NCI-H2171 treated with DMSO at 0.1 percent for 48 hours (cell line): ENCODE data around the gene ACSL1.
"Not testable (repeated sequence)": the region's sequence is repeated elsewhere in the genome, so short reads cannot be mapped to it uniquely, and the experiment has no call there.

Experiments used
- DNase-seq: peaks from one replicate; lab custom pipeline; 2025; lab: John Stamatoyannopoulos, UW

Gene ACSL1

DNA sequence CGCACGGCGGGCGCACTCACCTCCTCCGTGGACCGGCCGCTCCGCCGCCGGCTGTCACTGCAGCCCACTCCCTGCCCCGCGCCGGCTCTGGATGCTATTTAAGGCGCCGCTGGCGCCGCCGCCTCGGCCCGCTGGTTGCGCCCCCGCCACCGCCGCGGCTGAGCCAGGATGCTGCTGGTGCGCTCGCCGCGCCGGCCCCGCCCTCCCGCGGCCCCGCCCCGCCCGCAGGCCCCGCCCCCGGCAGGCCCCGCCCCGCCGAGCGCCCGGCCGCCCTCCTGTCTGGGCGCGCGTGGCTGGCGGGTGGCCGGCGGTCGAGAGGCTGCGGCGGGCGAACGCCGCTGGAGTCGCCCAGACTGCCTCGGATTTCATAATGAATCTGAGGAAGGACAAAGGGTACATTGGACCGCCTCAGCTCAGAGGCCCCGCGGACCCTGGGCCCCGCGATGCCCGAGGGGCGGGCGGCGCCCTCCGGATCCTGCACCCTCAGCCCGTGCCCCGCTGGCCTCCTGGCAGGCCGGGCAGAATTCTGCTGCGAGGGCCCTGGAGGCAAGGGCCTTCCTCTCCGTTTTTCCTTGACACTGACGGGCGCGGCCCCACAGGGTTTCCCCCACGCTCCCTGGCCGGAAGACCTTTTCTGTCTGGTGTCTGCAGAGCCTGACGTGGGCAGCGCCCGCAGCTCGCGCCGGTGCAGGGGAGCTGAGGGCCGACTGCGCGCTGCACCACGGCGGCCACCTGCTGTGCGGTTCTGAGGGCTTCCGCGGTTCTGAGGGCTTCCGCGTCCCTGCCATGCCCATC is at the start of gene ACSL1:
ACSL1 (minus strand) TSS at position 73 of the 795 bp plus-strand sequence. CDS start 22,454 bp downstream, outside the sequence.
- peak; percentile 29 for DNase-seq

GRCh38 chr4:184873054-184873453 is 47.3 kb upstream of the ACSL1 start:
- DNase-seq, result no peak

GRCh38 chr4:184870718-184871117 is 45.0 kb upstream of the ACSL1 start:
- no peak for DNase-seq

DNA sequence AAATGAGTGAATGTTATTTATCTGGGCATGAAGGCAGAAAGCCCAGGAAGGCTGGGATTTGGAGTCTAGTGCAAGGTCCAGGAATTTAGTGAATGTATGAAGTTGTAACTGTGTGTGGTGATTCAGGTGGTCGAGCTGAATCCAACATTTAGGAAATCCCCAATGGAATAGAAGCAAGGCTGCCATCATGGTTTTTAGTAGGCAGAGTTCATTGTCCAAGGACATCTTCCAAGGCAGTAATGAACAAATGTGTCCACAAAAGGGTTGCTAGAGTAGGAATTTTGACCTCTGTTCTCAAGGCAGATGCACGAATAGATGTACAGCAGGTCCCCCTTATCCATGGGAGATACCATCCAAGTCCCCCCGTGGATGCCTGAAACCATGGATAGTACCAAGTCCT is 42.9 kb upstream of the ACSL1 start:
- no peak for DNase-seq

GRCh38 chr4:184863916-184864315 is 38.1 kb upstream of the ACSL1 start:
- no peak for DNase-seq

DNA sequence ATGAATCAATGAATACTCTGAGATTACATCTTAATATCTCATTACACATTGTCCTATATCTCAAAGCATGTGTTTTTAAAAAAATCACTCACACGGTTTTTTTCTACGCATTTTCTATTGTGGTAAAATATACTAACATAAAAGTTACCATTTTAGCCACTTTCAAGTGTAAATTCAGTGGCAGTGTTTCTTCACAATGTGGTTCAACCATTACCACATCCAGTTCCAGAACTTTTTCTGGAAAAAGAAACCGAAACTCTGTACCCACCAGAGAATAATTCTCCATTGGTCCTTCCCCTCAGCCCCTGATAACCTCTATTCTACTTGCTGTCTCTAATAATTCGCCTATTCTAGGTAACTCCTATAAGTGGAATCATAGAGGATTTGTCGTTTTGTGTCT is 35.3 kb upstream of the ACSL1 start:
- no peak for DNase-seq

DNA sequence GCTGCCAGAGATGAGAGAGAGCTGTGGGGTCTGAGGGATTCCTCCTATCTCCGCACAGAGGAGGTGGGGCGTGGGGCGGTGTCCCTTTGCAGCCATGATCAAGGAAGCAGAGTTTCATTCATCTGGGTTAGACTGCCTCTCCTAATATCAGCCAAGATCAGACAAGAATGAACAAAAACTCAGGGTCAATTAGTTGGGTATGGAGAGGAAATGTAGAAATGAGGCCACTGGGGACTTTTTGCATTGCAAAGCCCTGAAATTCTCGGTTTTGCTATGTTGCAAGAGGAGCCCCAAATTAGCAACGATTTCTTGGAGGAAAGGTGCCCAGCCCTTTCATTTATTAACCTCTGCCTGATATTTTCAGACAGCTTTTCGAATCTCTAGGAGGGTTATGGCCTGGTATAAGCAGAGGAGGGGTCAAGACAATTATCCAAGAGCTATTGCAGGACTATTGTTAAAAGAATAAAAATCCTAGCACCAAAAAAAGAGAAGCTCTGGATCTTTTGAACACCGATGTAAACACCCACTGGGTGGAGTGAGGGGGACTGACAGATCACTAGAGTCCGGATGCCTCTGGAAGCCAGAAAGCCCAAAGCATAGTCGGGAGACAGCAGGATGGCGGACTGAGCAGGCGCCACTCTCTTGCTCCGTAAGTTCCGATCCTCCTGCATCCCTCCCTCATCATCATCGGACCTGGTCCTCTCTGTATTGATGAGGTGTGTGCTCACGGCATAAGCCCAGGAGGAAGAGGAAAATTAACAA is 34.4 kb upstream of the ACSL1 start:
- DNase-seq, result no peak

- no peak for DNase-seq
Measured at GRCh38 chr4:184857441-184858121, 31.8 kb upstream of the ACSL1 start.

GRCh38 chr4:184856277-184856609 is 30.5 kb upstream of the ACSL1 start:
- no peak for DNase-seq

DNA sequence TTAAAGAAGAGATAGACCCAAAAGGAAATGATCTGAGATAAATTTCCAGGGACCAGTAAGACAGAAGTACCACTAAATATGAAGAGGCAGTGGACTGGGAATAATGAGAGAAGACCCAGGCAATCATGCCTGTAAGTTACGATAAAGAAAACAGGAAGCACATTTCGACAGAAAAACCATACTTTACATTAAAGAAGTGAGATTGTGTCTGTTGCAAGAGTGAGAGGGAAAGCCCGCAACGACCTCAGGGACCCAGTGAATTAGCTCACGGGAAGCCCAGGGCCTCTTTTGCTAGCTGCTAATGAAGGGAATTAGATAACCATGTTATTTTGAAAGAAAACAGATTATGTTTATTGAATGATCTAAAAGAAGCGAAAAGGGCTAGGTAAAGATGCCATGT is 28.9 kb upstream of the ACSL1 start:
- no peak for DNase-seq

DNA sequence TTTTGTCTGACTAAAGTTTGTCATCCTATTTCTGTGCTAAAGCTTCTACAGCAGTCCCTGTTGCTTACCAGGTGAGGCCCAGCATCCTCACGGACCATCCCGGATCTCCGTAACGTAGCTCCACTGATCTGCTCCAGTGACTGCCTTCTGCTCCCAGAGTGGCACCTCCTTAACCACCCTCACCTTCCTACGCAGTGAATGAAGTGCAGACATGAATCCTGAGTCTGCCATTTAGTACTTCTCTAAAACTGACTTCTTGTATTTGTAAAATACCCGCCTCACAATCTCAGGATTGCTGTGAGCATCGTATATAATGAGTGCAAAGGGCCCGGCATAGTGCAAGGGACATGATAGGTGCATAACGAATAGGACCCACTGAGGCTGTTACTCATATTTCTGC is 27.7 kb upstream of the ACSL1 start:
- DNase-seq, result no peak

GRCh38 chr4:184851886-184852285 is 26.1 kb upstream of the ACSL1 start:
- DNase-seq, result no peak

DNA sequence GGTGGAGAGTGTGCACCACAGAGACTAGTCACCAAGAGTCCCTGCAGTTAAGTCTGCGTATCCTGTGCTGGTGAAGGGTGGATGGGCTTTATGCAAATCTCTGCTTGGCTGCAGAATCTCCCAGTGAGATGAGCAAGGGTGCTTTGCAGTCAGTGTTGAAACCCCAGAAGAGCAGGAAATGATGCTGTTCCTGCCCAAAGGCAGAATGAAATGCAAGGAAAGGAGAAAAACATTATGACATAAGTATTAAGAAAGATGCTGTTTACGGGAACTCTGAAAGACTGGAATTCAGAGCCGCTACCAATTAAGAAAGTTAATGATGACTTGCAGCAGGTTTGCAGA is 25.4 kb upstream of the ACSL1 start:
- no peak for DNase-seq

GRCh38 chr4:184850431-184851199 is 24.8 kb upstream of the ACSL1 start:
- DNase-seq, result no peak

DNA sequence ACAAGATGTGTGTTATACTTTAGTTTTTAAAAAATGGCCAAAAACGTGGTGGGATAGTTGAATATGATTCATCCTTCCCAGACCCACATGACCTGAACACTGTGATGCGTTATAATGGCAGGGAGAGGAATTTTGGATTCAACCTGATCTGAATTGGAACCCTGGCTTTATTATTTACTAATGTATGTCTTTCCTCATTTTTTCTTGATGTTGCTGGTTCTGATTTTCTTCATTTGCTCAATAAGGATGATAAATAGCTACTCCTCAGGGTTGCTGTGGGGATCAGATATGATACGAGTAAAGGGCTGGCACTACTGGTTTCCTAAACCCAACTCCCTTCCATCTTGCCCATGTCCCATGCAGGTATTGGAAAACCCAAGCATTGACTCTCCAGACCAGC is 24.2 kb upstream of the ACSL1 start:
- DNase-seq, result no peak

GRCh38 chr4:184849185-184849584 is 23.4 kb upstream of the ACSL1 start:
- DNase-seq, result no peak

DNA sequence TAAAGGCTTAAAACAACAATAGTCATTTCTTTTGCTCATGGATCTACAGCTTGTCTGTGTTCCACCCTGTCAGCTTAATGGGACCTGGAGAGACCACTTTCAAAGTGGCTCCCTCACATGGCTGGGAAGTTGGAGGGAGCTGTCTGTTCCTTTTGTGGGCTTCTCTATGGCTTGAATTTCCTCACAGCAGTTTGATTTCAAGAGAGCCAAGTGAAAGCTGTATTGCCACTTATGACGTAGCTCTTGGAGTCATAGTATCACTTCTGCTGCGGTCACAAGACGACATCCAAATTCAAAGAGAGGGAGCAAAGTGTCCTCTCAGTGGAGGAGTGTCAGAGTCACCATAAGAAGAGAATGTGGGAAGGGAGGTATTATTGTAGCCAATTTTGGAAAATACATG is 22.7 kb upstream of the ACSL1 start:
- DNase-seq, result no peak

- DNase-seq, result no peak
Measured at GRCh38 chr4:184846531-184846930, 20.8 kb upstream of the ACSL1 start.

DNA sequence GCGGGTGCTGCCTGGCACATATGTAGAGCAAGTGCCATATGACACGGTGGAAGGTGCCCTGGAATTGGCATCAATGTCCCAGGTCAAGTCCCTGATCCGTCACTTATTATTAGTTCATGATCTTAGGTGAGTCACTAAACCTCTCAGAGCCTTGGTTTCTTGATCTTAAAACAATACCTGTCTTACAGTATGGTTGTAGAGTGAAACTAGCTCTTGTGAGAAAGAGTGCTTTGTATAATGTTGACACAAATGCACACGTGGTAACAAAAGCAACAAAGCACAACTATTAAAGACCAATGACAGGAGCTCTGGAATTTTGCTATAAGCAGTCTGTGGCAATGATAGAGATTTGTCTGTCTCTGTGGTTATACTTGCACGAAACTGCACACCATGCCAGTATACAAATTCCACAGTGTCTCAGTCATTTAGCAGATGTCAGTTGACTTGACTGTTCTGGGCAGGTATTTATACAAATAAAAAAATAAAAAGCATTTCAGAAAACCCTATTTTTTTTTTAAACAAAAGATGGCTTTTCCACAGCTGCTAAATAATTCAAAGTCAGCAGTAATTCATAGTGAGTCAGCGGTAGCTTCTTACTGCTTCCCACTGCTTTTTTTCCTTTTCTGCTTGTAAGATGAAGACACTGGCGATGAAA is 19.7 kb upstream of the ACSL1 start:
- no peak for DNase-seq

DNA sequence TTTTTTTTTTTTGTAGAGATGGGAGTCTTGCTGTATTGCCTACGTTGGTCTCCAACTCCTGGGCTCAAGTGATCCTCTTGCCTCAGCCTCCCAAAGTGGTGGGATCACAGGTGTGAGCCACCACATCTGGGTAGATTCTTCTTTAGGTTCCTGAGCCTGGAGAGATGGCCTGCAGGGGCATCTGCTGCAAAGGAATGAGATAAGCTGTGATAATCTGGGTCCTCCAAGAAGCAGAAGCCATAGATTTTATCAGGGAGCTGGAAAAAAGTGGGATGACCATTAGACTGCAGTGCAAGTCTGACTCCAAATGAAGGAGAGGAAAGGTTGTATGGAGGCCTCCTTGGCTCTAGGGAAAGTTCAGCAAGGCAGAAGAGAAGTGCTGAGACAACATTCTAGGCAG is 19.0 kb upstream of the ACSL1 start:
- no peak for DNase-seq

DNA sequence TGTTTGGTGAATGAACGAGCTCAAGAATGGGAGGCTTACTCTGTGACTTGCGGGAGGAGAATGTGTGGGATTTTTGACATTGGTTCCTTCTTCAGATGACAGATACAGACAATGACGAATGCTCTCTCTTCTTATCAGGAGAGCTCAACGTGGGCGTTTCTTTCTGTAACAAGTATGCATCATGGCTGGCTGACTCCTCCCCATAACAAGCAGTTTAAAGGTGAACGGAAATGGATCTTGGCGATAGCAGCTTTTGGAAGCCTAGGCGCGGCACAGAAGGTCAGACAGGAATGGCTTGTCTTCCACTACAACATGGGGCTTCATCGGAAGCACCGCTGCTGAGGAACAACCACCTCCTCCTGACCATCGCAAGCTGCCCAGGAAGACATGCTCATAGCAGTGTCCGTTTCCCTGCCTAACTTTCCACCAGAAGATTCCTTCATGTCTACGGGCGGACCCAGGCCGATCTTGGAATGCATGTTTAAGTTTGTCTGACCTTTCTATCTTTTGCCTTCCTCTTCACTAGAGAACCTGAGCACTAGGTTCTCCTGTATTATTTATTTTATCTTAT is 18.3 kb upstream of the ACSL1 start:
- no peak for DNase-seq

DNA sequence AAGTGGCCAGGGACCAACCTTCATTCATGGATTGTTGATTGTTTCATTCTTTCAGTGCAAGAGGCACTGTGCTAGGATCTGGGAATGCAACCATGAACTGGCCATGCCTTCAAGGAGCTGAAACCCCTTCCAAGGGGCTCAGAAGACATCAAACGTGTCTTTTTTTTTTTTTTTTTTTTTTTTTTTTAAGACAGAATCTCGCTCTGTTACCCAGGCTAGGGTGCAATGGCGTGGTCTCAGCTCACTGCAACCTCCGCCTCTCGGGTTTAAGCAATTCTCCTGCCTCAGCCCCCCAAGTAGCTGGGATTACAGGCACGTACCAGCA is 13.3 kb upstream of the ACSL1 start:
- DNase-seq, result not testable (repeated sequence)
